Thoracic aorta (tissue), 2 donors: ENCODE data around the gene TSR1. TPM values are rescaled to one million over a fixed set of nuclear protein-coding genes. Genes with fewer than 3 reads are reported as not detected.

ENCODE experiments used
- ATAC-seq: fragments of 150-250 bp; one replicate; pipeline ENCODE4 v1.8.0; 2017; ENCODE audit warnings: low read depth; ENCODE audit not compliant: insufficient number of reproducible peaks, low FRiP score
- DNase-seq: peaks from one replicate; pipeline ENCODE4 v3.0.0-alpha.2; 2020; ENCODE audit warnings: low spot score
- H3K27ac ChIP-seq, 2 donors: fragments of 200-600 bp; sonication (generic); 1 replicate in 1 of 2; 2 replicates in 1 of 2; pipeline ENCODE4 v1.5.1; 2016; ENCODE audit warnings: mild to moderate bottlenecking in 2 of 2, moderate library complexity in 2 of 2
- H3K27me3 ChIP-seq: fragments of 200-600 bp; sonication (generic); replicated peaks from 2 replicates; pipeline ENCODE4 v1.6.0; 2016; ENCODE audit warnings: mild to moderate bottlenecking; ENCODE audit not compliant: insufficient read depth
- H3K36me3 ChIP-seq: fragments of 200-600 bp; sonication (generic); one replicate; pipeline ENCODE4 v1.5.1; 2016
- H3K4me1 ChIP-seq, 2 donors: fragments of 200-600 bp; sonication (generic); 1 replicate in 1 of 2; 2 replicates in 1 of 2; pipeline versions ENCODE4 v1.5.1 to v1.6.0; 2016; ENCODE audit warnings: low read depth in 2 of 2, mild to moderate bottlenecking in 1 of 2; ENCODE audit not compliant: control insufficient read depth in 1 of 2
- H3K4me3 ChIP-seq: fragments of 200-600 bp; sonication (generic); 2 replicates; pipeline ENCODE4 v1.5.1; 2016; ENCODE audit warnings: mild to moderate bottlenecking
- H3K9me3 ChIP-seq: fragments of 200-600 bp; sonication (generic); 2 replicates; pipeline ENCODE4 v1.5.1; 2016
- total RNA-seq, 2 donors: library from RNA; depleted of rRNA; stranded (reverse); fragments of >200 nt; gene quantifications; one replicate each; pipeline versions ENCODE4 v1.1.0 to v1.2.3, GENCODE V29; 2016
- TF ChIP-seq, protein P1 (sequence below): fragments of 200-600 bp; sonication (generic); IDR thresholded peaks from one replicate; pipeline ENCODE4 v1.5.1; 2019; ENCODE audit warnings: antibody characterized with exemption

Gene TSR1
- total RNA-seq, 2 donors from 2014 or later = 36.0 to 63.2 TPM

DNA sequence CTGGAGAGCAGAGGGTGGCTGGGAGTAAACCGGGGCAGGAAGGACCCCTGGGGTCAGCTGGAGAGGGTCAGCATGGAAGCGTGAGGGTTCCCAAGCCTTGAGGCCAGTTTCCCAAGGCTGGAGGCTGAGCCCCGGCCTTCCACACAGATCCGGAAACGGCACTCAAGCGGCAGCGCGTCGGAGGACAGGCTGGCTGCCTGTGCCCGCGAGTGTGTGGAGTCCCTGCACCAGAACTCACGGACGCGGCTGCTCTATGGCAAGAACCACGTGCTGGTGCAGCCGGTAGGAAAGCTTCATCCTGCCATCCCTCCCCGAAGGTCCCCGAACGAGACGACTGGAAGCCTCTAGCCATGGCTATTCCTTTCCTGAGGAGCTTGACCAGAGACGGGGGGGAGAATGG, 27.1 kb upstream of the TSR1 start:
- Histone ChIP-seq H3K4me3 (no peak overlapping the region), H3K36me3 (peaks cover 11% of the 10 kb centered on the region), H3K27me3 (no peaks in the 10 kb centered on the region), H3K9me3 (no peaks in the 10 kb centered on the region), H3K27ac (no peak overlapping the region), H3K4me1 (no peaks in the 10 kb centered on the region)
- TF ChIP-seq, protein P1, sequence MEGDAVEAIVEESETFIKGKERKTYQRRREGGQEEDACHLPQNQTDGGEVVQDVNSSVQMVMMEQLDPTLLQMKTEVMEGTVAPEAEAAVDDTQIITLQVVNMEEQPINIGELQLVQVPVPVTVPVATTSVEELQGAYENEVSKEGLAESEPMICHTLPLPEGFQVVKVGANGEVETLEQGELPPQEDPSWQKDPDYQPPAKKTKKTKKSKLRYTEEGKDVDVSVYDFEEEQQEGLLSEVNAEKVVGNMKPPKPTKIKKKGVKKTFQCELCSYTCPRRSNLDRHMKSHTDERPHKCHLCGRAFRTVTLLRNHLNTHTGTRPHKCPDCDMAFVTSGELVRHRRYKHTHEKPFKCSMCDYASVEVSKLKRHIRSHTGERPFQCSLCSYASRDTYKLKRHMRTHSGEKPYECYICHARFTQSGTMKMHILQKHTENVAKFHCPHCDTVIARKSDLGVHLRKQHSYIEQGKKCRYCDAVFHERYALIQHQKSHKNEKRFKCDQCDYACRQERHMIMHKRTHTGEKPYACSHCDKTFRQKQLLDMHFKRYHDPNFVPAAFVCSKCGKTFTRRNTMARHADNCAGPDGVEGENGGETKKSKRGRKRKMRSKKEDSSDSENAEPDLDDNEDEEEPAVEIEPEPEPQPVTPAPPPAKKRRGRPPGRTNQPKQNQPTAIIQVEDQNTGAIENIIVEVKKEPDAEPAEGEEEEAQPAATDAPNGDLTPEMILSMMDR = no peak
- ATAC-seq = no peak
- DNase-seq = no peak

DNA sequence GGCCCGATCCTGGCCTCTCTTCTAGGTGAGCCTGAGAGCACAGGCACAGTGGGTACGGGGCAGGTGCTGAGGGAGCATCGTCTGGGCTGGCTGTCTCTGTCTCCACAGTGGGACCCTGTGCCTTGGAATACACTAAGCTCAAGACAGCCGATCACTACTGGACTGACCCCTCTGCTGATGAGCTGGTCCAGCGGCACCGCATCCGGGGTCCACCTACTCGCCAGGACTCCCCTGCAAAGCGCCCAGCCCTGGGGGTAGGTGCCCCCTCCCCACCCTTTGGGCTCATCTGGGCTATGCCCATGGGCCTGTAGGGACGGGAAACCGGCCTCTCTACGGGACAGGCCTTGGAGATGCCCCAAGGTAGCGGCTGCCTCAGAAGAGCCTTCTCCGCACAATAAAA, 26.6 kb upstream of the TSR1 start:
- no peak overlapping the region for H3K27ac ChIP-seq
- no peaks in the 10 kb centered on the region for H3K9me3 ChIP-seq
- H3K36me3 ChIP-seq = peaks cover 11% of the 10 kb centered on the region
- H3K27me3 ChIP-seq = no peaks in the 10 kb centered on the region
- H3K4me3 ChIP-seq = no peak overlapping the region
- H3K4me1 ChIP-seq = no peaks in the 10 kb centered on the region
- no peak for ATAC-seq
- no peak for DNase-seq
- TF ChIP-seq, protein P1 = no peak

DNA sequence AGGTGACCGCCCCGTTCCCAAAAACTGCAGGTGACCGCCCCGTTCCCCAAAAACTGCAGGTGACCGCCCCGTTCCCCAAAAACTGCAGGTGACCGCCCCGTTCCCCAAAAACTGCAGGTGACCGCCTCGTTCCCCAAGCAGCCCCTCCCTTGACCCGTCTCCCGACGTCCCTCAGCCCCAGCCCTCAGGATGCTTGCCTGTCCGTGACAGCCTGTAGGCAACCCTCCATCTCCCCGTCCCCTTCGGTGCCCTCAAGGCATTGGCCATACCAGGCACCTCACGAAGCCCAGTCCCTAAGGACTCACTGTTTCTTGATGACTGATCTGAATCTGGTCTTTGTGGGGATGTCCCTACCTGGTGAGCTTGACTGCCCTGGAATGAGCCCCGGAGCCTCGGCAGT, 26.2 kb upstream of the TSR1 start:
- Histone ChIP-seq H3K9me3 (no peaks in the 10 kb centered on the region), H3K27me3 (no peaks in the 10 kb centered on the region), H3K27ac (no peak overlapping the region), H3K4me3 (no peak overlapping the region), H3K4me1 (no peaks in the 10 kb centered on the region), H3K36me3 (peaks cover 11% of the 10 kb centered on the region)
- no peak for DNase-seq
- TF ChIP-seq, protein P1 = no peak
- no peak for ATAC-seq

DNA sequence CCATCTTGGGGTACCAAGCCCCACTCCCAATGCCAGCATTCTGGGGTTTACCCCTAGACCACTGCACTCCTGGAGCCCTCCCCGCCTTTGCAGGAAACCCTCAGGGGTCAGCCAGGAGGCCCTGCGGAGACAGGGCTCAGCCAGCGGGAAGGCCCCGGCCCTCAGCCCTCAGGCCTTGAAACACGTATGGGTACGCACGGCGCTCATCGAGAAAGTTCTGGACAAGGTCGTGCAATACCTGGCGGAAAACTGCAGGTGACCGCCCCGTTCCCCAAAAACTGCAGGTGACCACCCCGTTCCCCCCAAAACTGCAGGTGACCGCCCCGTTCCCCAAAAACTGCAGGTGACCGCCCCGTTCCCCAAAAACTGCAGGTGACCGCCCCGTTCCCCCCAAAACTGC, 25.8 kb upstream of the TSR1 start:
- DNase-seq (no peak), ATAC-seq (no peak)
- H3K9me3 ChIP-seq = no peaks in the 10 kb centered on the region
- H3K36me3 ChIP-seq = peaks cover 11% of the 10 kb centered on the region
- no peaks in the 10 kb centered on the region for H3K27me3 ChIP-seq
- no peak overlapping the region for H3K4me3 ChIP-seq
- no peaks in the 10 kb centered on the region for H3K4me1 ChIP-seq
- TF ChIP-seq, protein P1 = no peak
- no peak overlapping the region for H3K27ac ChIP-seq

DNA sequence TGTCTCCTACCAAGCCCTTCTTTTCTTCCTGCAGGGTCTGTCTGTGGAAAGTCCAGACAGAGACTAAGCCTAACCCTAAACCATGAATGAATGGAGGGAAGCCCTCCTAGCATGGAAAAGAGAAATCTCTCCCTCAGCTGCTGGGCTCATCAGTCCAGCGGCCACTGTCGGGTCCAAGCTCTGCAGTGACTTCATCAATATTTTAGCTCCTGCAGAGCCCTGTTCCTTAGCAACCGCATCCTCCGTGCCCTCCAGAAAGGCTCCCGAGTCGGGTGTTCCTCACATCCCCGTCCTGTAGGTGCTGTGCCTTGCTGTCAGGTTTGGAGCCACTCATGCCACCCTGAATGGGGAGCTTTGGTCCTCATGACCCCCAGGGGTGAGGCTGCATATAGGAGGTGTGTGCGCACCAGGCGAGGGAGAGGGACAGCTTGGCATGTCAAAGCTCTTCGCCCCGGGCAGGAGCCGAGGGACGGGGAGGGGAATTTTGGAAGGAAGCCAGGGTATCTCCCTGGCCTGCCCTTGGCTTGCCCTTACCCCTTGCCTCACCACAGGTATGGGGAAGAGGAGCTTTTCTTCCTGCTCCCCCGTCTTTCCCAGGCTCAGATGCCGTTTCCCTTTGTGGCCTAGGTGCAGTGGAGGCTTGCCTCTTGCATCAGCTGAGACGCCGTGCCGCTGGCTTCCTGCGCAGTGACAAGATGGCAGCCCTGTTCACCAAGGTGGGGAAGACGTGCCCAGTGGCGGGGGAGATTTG, 24.9 kb upstream of the TSR1 start:
- H3K36me3 ChIP-seq = peaks cover 11% of the 10 kb centered on the region
- no peaks in the 10 kb centered on the region for H3K4me1 ChIP-seq
- no peak for DNase-seq
- H3K4me3 ChIP-seq = no peak overlapping the region
- H3K27ac ChIP-seq = no peak overlapping the region
- ATAC-seq = no peak
- no peaks in the 10 kb centered on the region for H3K9me3 ChIP-seq
- no peaks in the 10 kb centered on the region for H3K27me3 ChIP-seq
- TF ChIP-seq, protein P1 = no peak
